HEK293 (cell line): Measurements from ENCODE around the gene RWDD1.

Source experiments
- GLI4 ChIP-seq: fragments of 450-650 bp; formaldehyde crosslinking; IDR thresholded peaks from 2 replicates; pipeline ENCODE4 v1.5.1; 2016; ENCODE audit warnings: missing biosample characterization, missing genetic modification characterization
- KLF16 ChIP-seq: fragments of 450-650 bp; formaldehyde crosslinking; IDR thresholded peaks from 2 replicates; pipeline ENCODE4 v1.5.1; 2017; ENCODE audit warnings: missing biosample characterization, missing genetic modification characterization
- PRDM1 ChIP-seq: fragments of 450-650 bp; formaldehyde crosslinking; IDR thresholded peaks from 2 replicates; pipeline ENCODE4; 2016; ENCODE audit warnings: missing biosample characterization, missing genetic modification characterization
- SETDB1 ChIP-seq: IDR thresholded peaks from one replicate; pipeline ENCODE4 v1.6.1; 2017; ENCODE audit warnings: mild to moderate bottlenecking, low read length, moderate library complexity, mixed read lengths; ENCODE audit not compliant: insufficient read length
- ZBTB17 ChIP-seq: fragments of 450-650 bp; formaldehyde crosslinking; IDR thresholded peaks from 2 replicates; pipeline ENCODE4 v1.5.1; 2016; ENCODE audit warnings: missing biosample characterization, missing genetic modification characterization
- ZEB2 ChIP-seq: fragments of 450-650 bp; formaldehyde crosslinking; IDR thresholded peaks from 2 replicates; pipeline ENCODE4 v1.5.1; 2016; ENCODE audit warnings: missing biosample characterization, missing genetic modification characterization
- ZNF138 ChIP-seq: fragments of 450-650 bp; formaldehyde crosslinking; IDR thresholded peaks from 2 replicates; pipeline ENCODE4 v1.5.1; 2016; ENCODE audit warnings: missing biosample characterization, missing genetic modification characterization, borderline replicate concordance
- ZNF175 ChIP-seq: fragments of 450-650 bp; formaldehyde crosslinking; IDR thresholded peaks from 2 replicates; pipeline ENCODE4 v1.5.1; 2016; ENCODE audit warnings: missing biosample characterization, missing genetic modification characterization
- ZNF2 ChIP-seq: fragments of 450-650 bp; formaldehyde crosslinking; IDR thresholded peaks from 2 replicates; pipeline ENCODE4 v1.5.1; 2016; ENCODE audit warnings: missing biosample characterization, missing genetic modification characterization
- ZNF324 ChIP-seq: fragments of 450-650 bp; formaldehyde crosslinking; IDR thresholded peaks from 2 replicates; pipeline ENCODE4 v1.5.1; 2016; ENCODE audit warnings: missing biosample characterization, missing genetic modification characterization
- ZNF366 ChIP-seq: fragments of 450-650 bp; formaldehyde crosslinking; conservative IDR thresholded peaks from 2 replicates; pipeline ENCODE4 v1.5.1; 2016; ENCODE audit warnings: missing biosample characterization, missing genetic modification characterization
- ZNF433 ChIP-seq: fragments of 450-650 bp; formaldehyde crosslinking; IDR thresholded peaks from 2 replicates; pipeline ENCODE4 v1.5.1; 2016; ENCODE audit warnings: missing biosample characterization, missing genetic modification characterization, low read depth
- ZNF529 ChIP-seq: fragments of 450-650 bp; formaldehyde crosslinking; IDR thresholded peaks from 2 replicates; pipeline ENCODE4 v1.5.1; 2017; ENCODE audit warnings: missing genetic modification characterization, missing biosample characterization; ENCODE audit not compliant: insufficient replicate concordance
- ZNF548 ChIP-seq: fragments of 450-650 bp; formaldehyde crosslinking; IDR thresholded peaks from 2 replicates; pipeline ENCODE4 v1.5.1; 2016; ENCODE audit warnings: missing biosample characterization, missing genetic modification characterization
- ZNF558 ChIP-seq: fragments of 450-650 bp; formaldehyde crosslinking; IDR thresholded peaks from 2 replicates; pipeline ENCODE4 v1.5.1; 2016; ENCODE audit warnings: missing biosample characterization, missing genetic modification characterization
- ZNF600 ChIP-seq: fragments of 450-650 bp; formaldehyde crosslinking; IDR thresholded peaks from 2 replicates; pipeline ENCODE4 v1.5.1; 2016; ENCODE audit warnings: missing biosample characterization, missing genetic modification characterization
- ZNF629 ChIP-seq: fragments of 450-650 bp; formaldehyde crosslinking; IDR thresholded peaks from 2 replicates; pipeline ENCODE4 v1.5.1; 2017; ENCODE audit warnings: missing biosample characterization, missing genetic modification characterization
- ZNF654 ChIP-seq: fragments of 450-650 bp; formaldehyde crosslinking; IDR thresholded peaks from 2 replicates; pipeline ENCODE4 v1.5.1; 2016; ENCODE audit warnings: low read depth, missing biosample characterization, missing genetic modification characterization
- ZNF701 ChIP-seq: fragments of 450-650 bp; formaldehyde crosslinking; IDR thresholded peaks from 2 replicates; pipeline ENCODE4 v1.5.1; 2016; ENCODE audit warnings: missing biosample characterization, missing genetic modification characterization
- ZNF707 ChIP-seq: fragments of 450-650 bp; formaldehyde crosslinking; IDR thresholded peaks from 2 replicates; pipeline ENCODE4 v1.5.1; 2016; ENCODE audit warnings: missing biosample characterization, missing genetic modification characterization
- TF ChIP-seq, protein P1 (sequence below): fragments of 450-650 bp; formaldehyde crosslinking; IDR thresholded peaks from 2 replicates; pipeline ENCODE4 v1.5.1; 2016; ENCODE audit warnings: missing biosample characterization, missing genetic modification characterization
- TF ChIP-seq, protein P2 (sequence below): fragments of 450-650 bp; formaldehyde crosslinking; IDR thresholded peaks from 2 replicates; pipeline ENCODE4 v1.5.1; 2016; ENCODE audit warnings: missing biosample characterization, missing genetic modification characterization
- TF ChIP-seq, protein P3 (sequence below): fragments of 450-650 bp; formaldehyde crosslinking; IDR thresholded peaks from 2 replicates; pipeline ENCODE4 v1.5.1; 2016; ENCODE audit warnings: missing biosample characterization, missing genetic modification characterization
- TF ChIP-seq, protein P4 (sequence below): fragments of 450-650 bp; formaldehyde crosslinking; IDR thresholded peaks from 2 replicates; pipeline ENCODE4 v1.5.1; 2016; ENCODE audit warnings: missing biosample characterization, missing genetic modification characterization
- TF ChIP-seq, protein P5 (sequence below): fragments of 450-650 bp; formaldehyde crosslinking; IDR thresholded peaks from 2 replicates; pipeline ENCODE4 v1.5.1; 2017; ENCODE audit warnings: missing biosample characterization, missing genetic modification characterization
- TF ChIP-seq, protein P6 (sequence below): fragments of 450-650 bp; formaldehyde crosslinking; IDR thresholded peaks from 2 replicates; pipeline ENCODE4 v1.5.1; 2016; ENCODE audit warnings: missing biosample characterization, missing genetic modification characterization
- TF ChIP-seq, protein P7 (sequence below): fragments of 450-650 bp; formaldehyde crosslinking; IDR thresholded peaks from 2 replicates; pipeline ENCODE4 v1.5.1; 2016; ENCODE audit warnings: missing biosample characterization, missing genetic modification characterization

RWDD1 gene

DNA sequence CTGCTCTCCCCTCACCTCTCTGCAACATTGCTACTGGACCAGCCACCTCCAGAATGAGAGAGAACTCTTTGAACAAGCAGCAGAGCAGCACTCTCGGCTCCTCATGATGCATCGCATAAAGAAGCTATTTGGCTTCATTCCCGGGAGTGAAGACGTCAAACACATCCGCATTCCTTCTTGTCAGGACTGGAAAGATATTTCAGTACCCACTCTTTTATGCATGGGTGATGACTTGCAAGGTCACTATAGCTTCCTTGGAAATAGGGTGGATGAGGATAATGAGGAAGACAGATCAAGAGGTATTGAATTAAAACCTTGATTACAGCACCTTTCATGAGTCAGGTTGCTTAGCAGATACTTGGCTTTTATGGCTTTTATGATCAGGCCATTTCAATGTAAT, 13.4 kb upstream of the RWDD1 start (continued):
- TF ChIP-seq, protein P1, sequence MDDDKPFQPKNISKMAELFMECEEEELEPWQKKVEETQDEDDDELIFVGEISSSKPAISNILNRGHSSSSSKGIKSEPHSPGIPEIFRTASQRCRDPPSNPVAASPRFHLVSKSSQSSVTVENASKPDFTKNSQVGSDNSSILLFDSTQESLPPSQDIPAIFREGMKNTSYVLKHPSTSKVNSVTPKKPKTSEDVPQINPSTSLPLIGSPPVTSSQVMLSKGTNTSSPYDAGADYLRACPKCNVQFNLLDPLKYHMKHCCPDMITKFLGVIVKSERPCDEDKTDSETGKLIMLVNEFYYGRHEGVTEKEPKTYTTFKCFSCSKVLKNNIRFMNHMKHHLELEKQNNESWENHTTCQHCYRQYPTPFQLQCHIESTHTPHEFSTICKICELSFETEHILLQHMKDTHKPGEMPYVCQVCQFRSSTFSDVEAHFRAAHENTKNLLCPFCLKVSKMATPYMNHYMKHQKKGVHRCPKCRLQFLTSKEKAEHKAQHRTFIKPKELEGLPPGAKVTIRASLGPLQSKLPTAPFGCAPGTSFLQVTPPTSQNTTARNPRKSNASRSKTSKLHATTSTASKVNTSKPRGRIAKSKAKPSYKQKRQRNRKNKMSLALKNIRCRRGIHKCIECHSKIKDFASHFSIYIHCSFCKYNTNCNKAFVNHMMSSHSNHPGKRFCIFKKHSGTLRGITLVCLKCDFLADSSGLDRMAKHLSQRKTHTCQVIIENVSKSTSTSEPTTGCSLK (tag by site-specific recombination): no peak
- peak; percentile 84 for TF ChIP-seq ZNF529 (tag by site-specific recombination)
- TF ChIP-seq, protein P2, sequence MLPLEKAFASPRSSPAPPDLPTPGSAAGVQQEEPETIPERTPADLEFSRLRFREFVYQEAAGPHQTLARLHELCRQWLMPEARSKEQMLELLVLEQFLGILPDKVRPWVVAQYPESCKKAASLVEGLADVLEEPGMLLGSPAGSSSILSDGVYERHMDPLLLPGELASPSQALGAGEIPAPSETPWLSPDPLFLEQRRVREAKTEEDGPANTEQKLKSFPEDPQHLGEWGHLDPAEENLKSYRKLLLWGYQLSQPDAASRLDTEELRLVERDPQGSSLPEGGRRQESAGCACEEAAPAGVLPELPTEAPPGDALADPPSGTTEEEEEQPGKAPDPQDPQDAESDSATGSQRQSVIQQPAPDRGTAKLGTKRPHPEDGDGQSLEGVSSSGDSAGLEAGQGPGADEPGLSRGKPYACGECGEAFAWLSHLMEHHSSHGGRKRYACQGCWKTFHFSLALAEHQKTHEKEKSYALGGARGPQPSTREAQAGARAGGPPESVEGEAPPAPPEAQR: no peak
- no peak for TF ChIP-seq ZNF433 (tag by site-specific recombination)
- TF ChIP-seq ZNF654: 0 out of 2 replicates have a peak, but pooled peaks have one; percentile 8
- peak; percentile 55 for TF ChIP-seq PRDM1 (tag by site-specific recombination)
- TF ChIP-seq KLF16 (tag by site-specific recombination): no peak
- TF ChIP-seq, protein P3, sequence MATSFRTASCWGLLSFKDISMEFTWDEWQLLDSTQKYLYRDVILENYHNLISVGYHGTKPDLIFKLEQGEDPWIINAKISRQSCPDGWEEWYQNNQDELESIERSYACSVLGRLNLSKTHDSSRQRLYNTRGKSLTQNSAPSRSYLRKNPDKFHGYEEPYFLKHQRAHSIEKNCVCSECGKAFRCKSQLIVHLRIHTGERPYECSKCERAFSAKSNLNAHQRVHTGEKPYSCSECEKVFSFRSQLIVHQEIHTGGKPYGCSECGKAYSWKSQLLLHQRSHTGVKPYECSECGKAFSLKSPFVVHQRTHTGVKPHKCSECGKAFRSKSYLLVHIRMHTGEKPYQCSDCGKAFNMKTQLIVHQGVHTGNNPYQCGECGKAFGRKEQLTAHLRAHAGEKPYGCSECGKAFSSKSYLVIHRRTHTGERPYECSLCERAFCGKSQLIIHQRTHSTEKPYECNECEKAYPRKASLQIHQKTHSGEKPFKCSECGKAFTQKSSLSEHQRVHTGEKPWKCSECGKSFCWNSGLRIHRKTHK (tag by site-specific recombination): no peak
- peak; percentile 66 for TF ChIP-seq ZNF629 (tag by site-specific recombination)
- TF ChIP-seq GLI4: no peak
- TF ChIP-seq, protein P4, sequence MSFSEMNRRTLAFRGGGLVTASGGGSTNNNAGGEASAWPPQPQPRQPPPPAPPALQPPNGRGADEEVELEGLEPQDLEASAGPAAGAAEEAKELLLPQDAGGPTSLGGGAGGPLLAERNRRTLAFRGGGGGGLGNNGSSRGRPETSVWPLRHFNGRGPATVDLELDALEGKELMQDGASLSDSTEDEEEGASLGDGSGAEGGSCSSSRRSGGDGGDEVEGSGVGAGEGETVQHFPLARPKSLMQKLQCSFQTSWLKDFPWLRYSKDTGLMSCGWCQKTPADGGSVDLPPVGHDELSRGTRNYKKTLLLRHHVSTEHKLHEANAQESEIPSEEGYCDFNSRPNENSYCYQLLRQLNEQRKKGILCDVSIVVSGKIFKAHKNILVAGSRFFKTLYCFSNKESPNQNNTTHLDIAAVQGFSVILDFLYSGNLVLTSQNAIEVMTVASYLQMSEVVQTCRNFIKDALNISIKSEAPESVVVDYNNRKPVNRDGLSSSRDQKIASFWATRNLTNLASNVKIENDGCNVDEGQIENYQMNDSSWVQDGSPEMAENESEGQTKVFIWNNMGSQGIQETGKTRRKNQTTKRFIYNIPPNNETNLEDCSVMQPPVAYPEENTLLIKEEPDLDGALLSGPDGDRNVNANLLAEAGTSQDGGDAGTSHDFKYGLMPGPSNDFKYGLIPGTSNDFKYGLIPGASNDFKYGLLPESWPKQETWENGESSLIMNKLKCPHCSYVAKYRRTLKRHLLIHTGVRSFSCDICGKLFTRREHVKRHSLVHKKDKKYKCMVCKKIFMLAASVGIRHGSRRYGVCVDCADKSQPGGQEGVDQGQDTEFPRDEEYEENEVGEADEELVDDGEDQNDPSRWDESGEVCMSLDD (tag by site-specific recombination): no peak
- 0 out of 2 replicates have a peak, but pooled peaks have one; percentile 58 for TF ChIP-seq ZEB2 (tag by site-specific recombination)
- no peak for TF ChIP-seq SETDB1
- no peak for TF ChIP-seq ZNF324 (tag by site-specific recombination)
- no peak for TF ChIP-seq ZNF175 (tag by site-specific recombination)
- TF ChIP-seq ZNF138 (tag by site-specific recombination): no peak
- TF ChIP-seq ZNF707 (tag by site-specific recombination): no peak
- TF ChIP-seq ZNF558 (tag by site-specific recombination): 0 out of 2 replicates have a peak, but pooled peaks have one; percentile 38
- no peak for TF ChIP-seq ZNF2 (tag by site-specific recombination)
- TF ChIP-seq ZBTB17: peak; percentile 86
- no peak for TF ChIP-seq ZNF701 (tag by site-specific recombination)
- TF ChIP-seq, protein P5, sequence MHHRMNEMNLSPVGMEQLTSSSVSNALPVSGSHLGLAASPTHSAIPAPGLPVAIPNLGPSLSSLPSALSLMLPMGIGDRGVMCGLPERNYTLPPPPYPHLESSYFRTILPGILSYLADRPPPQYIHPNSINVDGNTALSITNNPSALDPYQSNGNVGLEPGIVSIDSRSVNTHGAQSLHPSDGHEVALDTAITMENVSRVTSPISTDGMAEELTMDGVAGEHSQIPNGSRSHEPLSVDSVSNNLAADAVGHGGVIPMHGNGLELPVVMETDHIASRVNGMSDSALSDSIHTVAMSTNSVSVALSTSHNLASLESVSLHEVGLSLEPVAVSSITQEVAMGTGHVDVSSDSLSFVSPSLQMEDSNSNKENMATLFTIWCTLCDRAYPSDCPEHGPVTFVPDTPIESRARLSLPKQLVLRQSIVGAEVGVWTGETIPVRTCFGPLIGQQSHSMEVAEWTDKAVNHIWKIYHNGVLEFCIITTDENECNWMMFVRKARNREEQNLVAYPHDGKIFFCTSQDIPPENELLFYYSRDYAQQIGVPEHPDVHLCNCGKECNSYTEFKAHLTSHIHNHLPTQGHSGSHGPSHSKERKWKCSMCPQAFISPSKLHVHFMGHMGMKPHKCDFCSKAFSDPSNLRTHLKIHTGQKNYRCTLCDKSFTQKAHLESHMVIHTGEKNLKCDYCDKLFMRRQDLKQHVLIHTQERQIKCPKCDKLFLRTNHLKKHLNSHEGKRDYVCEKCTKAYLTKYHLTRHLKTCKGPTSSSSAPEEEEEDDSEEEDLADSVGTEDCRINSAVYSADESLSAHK (tag by site-specific recombination): no peak
- TF ChIP-seq, protein P6, sequence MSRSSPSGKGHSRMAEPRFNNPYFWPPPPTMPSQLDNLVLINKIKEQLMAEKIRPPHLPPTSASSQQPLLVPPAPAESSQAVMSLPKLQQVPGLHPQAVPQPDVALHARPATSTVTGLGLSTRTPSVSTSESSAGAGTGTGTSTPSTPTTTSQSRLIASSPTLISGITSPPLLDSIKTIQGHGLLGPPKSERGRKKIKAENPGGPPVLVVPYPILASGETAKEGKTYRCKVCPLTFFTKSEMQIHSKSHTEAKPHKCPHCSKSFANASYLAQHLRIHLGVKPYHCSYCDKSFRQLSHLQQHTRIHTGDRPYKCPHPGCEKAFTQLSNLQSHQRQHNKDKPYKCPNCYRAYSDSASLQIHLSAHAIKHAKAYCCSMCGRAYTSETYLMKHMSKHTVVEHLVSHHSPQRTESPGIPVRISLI (tag by site-specific recombination): no peak
- TF ChIP-seq ZNF600: peak; percentile 52; the same call in 1 of the 2 replicates
- peak; percentile 70 for TF ChIP-seq ZNF366
- TF ChIP-seq, protein P7, sequence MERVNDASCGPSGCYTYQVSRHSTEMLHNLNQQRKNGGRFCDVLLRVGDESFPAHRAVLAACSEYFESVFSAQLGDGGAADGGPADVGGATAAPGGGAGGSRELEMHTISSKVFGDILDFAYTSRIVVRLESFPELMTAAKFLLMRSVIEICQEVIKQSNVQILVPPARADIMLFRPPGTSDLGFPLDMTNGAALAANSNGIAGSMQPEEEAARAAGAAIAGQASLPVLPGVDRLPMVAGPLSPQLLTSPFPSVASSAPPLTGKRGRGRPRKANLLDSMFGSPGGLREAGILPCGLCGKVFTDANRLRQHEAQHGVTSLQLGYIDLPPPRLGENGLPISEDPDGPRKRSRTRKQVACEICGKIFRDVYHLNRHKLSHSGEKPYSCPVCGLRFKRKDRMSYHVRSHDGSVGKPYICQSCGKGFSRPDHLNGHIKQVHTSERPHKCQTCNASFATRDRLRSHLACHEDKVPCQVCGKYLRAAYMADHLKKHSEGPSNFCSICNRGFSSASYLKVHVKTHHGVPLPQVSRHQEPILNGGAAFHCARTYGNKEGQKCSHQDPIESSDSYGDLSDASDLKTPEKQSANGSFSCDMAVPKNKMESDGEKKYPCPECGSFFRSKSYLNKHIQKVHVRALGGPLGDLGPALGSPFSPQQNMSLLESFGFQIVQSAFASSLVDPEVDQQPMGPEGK: no peak
- no peak for TF ChIP-seq ZNF548
